Transverse colon (tissue), 4 donors: ENCODE data around the gene PODNL1.

Experiments
- POLR2A ChIP-seq: fragments of 450-650 bp; IDR thresholded peaks from one replicate; pipeline ENCODE4 v1.6.1; 2016; ENCODE audit warnings: antibody characterized with exemption, mild to moderate bottlenecking, moderate library complexity
- POLR2AphosphoS5 ChIP-seq, 3 donors: sonication (generic); formaldehyde crosslinking; IDR thresholded peaks; one replicate each; pipeline ENCODE4 v1.6.1; 2016; ENCODE audit warnings: antibody characterized with exemption in 3 of 3
- TF ChIP-seq, protein P1 (sequence below), 5 experiments: fragments of 200-600 bp in 3 of 5; fragments of 450-650 bp in 2 of 5; sonication (generic) in 3 of 5; IDR thresholded peaks; 1 replicate in 2 of 5; 2 replicates in 3 of 5; pipeline ENCODE4 v1.5.1; 2016 to 2017; ENCODE audit warnings: antibody characterized with exemption in 5 of 5, inconsistent platforms in 3 of 5, mild to moderate bottlenecking in 2 of 5, moderate library complexity in 1 of 5

DNA sequence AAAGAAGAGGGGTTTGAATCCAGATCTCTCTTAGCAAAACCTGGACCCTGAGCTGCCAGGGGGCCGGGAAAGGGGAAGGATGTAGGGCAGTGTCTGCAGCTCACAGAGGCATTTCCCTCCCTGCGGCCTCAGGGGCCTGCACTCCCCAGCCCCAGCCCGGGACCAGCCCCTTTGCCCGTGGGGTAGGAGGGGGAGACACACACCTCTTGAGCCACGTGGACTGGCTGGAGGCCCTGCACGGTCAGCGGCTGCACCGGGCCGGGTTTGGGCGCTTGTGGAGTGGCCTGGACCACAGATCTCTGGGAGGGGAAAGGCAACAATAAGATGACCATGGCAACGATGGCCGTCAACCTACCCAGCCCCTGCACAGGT is 41.0 kb upstream of the PODNL1 start:
- TF ChIP-seq, protein P1, sequence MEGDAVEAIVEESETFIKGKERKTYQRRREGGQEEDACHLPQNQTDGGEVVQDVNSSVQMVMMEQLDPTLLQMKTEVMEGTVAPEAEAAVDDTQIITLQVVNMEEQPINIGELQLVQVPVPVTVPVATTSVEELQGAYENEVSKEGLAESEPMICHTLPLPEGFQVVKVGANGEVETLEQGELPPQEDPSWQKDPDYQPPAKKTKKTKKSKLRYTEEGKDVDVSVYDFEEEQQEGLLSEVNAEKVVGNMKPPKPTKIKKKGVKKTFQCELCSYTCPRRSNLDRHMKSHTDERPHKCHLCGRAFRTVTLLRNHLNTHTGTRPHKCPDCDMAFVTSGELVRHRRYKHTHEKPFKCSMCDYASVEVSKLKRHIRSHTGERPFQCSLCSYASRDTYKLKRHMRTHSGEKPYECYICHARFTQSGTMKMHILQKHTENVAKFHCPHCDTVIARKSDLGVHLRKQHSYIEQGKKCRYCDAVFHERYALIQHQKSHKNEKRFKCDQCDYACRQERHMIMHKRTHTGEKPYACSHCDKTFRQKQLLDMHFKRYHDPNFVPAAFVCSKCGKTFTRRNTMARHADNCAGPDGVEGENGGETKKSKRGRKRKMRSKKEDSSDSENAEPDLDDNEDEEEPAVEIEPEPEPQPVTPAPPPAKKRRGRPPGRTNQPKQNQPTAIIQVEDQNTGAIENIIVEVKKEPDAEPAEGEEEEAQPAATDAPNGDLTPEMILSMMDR (IDR thresholded peaks at IDR 0.05) = no peak
- TF ChIP-seq POLR2AphosphoS5 (IDR thresholded peaks at IDR 0.05) (no peak), POLR2A (no peak)
